ENCODE results near the gene CLTCL1. TPM values are rescaled to one million over a fixed set of nuclear protein-coding genes. Genes with fewer than 3 reads are reported as not detected.

The CLTCL1 gene
- total RNA-seq, 4 donors from 2014 or later: 4.8 to 8.9 (median 6.0) TPM

DNA sequence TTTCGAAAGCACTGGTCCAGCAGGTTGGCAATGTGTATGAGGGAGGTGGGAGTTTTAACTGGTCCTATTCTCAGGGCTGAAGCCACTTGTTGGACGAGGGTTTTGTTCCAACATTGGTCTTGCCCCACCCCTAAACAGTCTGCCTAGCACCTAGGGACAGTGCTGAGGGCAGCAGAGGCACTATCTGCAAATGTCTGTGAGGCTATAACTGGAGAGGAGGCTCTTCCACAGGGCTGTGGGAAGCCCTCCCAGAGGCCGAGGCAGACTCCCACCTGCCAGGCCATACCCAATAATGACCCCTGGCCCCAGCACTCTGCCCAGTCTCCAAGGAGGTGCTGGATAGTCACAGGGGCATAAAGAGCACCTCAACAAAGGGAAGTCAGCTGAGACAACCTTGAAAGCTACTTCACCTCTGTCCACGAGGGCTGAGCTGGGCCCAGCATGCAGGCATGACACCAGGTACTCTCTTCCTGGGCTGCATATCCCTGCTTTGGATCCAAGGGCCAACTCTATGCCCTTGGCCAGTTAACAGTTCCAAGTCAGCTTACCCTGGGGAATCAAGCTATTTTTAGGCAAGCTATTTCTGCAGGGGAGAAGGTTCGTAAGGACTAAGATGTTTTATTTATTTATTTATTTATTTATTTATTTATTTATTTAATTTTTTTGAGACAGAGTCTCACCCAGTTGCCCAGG lies 72.8 kb downstream of the CLTCL1 start:
- H3K36me3 ChIP-seq: peaks cover 9 to 65% (median 54%) of the 10 kb centered on the region in 4 donors

DNA sequence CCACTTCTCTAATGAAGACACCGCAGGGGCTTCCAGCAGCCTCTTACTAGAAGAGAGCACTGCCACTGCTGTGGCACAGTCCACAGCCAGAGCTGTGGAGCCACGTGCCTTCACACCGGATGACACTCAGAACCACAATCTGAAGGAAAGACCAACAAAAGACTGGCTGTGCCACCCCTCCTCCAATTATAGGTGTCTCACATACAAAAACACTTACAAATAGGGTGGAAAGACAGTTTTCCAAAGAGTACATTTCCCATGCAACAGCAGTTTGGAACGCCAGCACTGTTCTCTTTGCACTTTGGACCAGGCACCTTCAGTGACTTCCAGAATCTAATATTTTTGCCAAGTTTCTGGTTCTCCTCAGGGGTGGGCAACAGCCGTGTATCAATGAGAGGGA lies 74.9 kb downstream of the CLTCL1 start:
- intact Hi-C loops (cut with DNase I): no loop called here
- no peak for DNase-seq (ENCODE audit: extremely low spot score)
- H3K27ac ChIP-seq (replicated peaks in 1 of 4): no peak overlapping the region
- H3K27me3 ChIP-seq: no peaks in the 10 kb centered on the region
- H3K36me3 ChIP-seq: peaks cover 5 to 49% (median 32%) of the 10 kb centered on the region in 4 donors
- H3K9me3 ChIP-seq: no peaks in the 10 kb centered on the region
- TF ChIP-seq, protein P1, sequence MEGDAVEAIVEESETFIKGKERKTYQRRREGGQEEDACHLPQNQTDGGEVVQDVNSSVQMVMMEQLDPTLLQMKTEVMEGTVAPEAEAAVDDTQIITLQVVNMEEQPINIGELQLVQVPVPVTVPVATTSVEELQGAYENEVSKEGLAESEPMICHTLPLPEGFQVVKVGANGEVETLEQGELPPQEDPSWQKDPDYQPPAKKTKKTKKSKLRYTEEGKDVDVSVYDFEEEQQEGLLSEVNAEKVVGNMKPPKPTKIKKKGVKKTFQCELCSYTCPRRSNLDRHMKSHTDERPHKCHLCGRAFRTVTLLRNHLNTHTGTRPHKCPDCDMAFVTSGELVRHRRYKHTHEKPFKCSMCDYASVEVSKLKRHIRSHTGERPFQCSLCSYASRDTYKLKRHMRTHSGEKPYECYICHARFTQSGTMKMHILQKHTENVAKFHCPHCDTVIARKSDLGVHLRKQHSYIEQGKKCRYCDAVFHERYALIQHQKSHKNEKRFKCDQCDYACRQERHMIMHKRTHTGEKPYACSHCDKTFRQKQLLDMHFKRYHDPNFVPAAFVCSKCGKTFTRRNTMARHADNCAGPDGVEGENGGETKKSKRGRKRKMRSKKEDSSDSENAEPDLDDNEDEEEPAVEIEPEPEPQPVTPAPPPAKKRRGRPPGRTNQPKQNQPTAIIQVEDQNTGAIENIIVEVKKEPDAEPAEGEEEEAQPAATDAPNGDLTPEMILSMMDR (IDR thresholded peaks at IDR 0.05): no peak
- TF ChIP-seq EP300 (IDR thresholded peaks at IDR 0.05) (no peak), POLR2A (IDR thresholded peaks at IDR 0.05; ENCODE audit: low read depth) (no peak), POLR2AphosphoS5 (IDR thresholded peaks at IDR 0.05) (no peak)
- H3K4me3 ChIP-seq: no peak overlapping the region
- peaks cover 0 to 11% (median 2%) of the 10 kb centered on the region in 4 donors for H3K4me1 ChIP-seq
- WGBS: 96% methylated on average over 5 of the region's 5 CpGs

More for the DNA sequence above, 72.8 kb downstream of the CLTCL1 start:
- Histone ChIP-seq H3K4me3 (no peak overlapping the region), H3K27me3 (no peaks in the 10 kb centered on the region), H3K27ac (replicated peaks in 1 of 4) (no peak overlapping the region), H3K4me1 (peaks cover 0 to 11% (median 2%) of the 10 kb centered on the region in 4 donors), H3K9me3 (no peaks in the 10 kb centered on the region)
- TF ChIP-seq, protein P1 (IDR thresholded peaks at IDR 0.05): no peak
- TF ChIP-seq EP300 (IDR thresholded peaks at IDR 0.05) (no peak), POLR2AphosphoS5 (IDR thresholded peaks at IDR 0.05) (no peak), POLR2A (IDR thresholded peaks at IDR 0.05; ENCODE audit: low read depth) (no peak)
- WGBS: 68% methylated on average over 5 of the region's 5 CpGs
- intact Hi-C loops (cut with DNase I): no loop called here
- no peak for DNase-seq (ENCODE audit: extremely low spot score)

DNA sequence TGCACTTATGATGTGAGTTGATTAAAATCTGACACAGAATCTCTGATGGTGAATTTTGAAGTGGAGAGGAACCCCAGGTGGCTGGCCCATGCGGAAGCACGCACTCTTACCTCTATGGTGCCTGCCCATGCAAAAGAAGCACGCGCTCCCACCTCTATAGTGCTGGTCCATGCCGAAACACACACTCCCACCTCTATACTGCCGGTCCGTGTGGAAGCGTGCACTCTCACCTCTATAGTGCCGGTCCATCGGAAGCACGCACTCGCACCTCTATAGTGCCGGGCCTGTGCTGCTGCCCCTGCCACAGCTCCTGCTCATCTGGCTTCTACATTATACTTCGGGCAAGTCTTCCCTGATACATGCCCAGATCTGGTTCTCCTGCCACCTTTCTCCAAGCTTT lies 76.2 kb downstream of the CLTCL1 start:
- Histone ChIP-seq H3K4me3 (no peak overlapping the region), H3K36me3 (peaks cover 0 to 37% (median 22%) of the 10 kb centered on the region in 4 donors), H3K27me3 (no peaks in the 10 kb centered on the region), H3K9me3 (no peaks in the 10 kb centered on the region), H3K27ac (replicated peaks in 1 of 4) (no peak overlapping the region), H3K4me1 (peaks cover 0 to 11% (median 2%) of the 10 kb centered on the region in 4 donors)
- DNase-seq (ENCODE audit: extremely low spot score): no peak
- WGBS: 96% methylated on average over 14 of the region's 14 CpGs
- TF ChIP-seq POLR2A (IDR thresholded peaks at IDR 0.05; ENCODE audit: low read depth): no peak
- TF ChIP-seq, protein P1 (IDR thresholded peaks at IDR 0.05): no peak
- TF ChIP-seq EP300 (IDR thresholded peaks at IDR 0.05): no peak
- TF ChIP-seq POLR2AphosphoS5 (IDR thresholded peaks at IDR 0.05): no peak
- intact Hi-C loops (cut with DNase I): no loop called here

DNA sequence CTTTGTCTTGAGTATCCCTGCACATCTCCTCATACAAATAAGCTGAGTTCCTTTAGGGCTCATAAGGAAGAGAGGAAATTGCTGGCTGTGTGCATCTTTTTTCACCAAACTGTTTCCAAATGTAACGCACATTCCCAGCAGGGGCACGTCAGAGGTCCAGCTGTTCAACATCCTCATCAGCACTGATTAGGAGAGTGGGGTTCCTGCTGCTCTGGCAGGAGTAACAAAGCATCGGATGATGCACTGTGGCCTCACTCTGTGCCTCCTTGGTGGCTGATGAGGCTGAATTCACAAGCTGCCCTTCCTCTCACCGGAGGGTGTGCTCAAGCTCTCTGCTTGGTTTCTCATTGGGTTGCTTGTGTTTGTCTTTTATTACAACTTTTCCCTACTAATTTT lies 77.4 kb downstream of the CLTCL1 start:
- DNase-seq (ENCODE audit: extremely low spot score): no peak
- intact Hi-C loops (cut with DNase I): no loop called here
- peaks cover 0 to 38% (median 29%) of the 10 kb centered on the region in 4 donors for H3K36me3 ChIP-seq
- no peak overlapping the region for H3K27ac ChIP-seq (replicated peaks in 1 of 4)
- H3K4me1 ChIP-seq: peaks cover 0 to 11% (median 2%) of the 10 kb centered on the region in 4 donors
- no peaks in the 10 kb centered on the region for H3K9me3 ChIP-seq
- TF ChIP-seq POLR2A (IDR thresholded peaks at IDR 0.05; ENCODE audit: low read depth) (no peak), POLR2AphosphoS5 (IDR thresholded peaks at IDR 0.05) (no peak), EP300 (IDR thresholded peaks at IDR 0.05) (no peak)
- TF ChIP-seq, protein P1 (IDR thresholded peaks at IDR 0.05): no peak
- H3K27me3 ChIP-seq: no peaks in the 10 kb centered on the region
- H3K4me3 ChIP-seq: no peak overlapping the region
- 60% methylated on average over 4 of the region's 4 CpGs for WGBS
